ENCODE data around the gene CDNF.
"Not testable (repeated sequence)": the region's sequence is repeated elsewhere in the genome, so short reads cannot be mapped to it uniquely, and the experiment has no call there.

CDNF gene

DNA sequence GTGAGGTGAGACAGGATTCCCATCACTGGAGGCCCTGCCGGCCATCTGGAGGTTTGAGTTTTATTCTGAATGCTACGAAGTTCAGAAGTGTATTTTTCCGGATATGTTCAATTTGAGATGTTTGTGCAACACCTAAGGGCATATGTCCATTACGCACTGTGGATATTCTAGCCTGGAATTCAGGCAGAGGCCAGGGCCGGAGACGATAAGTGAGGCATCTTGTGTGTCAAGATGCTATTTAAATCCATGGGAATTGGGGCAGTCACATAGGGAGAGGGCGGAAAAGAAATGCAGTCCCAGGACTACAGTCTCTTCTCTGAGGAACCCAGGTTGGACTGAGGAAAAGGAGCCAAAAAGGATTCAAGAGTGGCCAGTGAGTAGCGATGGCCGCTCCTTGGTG lies 38.9 kb upstream of the CDNF start:
- in situ Hi-C loops (cut with MboI; ENCODE audit: low pct_unique_long_range_greater_than_20kb, low sequenced_read_pairs, unreplicated experiment) = no loop called here
- no peak for DNase-seq (ENCODE audit: low spot score)
- TF ChIP-seq, protein P1, sequence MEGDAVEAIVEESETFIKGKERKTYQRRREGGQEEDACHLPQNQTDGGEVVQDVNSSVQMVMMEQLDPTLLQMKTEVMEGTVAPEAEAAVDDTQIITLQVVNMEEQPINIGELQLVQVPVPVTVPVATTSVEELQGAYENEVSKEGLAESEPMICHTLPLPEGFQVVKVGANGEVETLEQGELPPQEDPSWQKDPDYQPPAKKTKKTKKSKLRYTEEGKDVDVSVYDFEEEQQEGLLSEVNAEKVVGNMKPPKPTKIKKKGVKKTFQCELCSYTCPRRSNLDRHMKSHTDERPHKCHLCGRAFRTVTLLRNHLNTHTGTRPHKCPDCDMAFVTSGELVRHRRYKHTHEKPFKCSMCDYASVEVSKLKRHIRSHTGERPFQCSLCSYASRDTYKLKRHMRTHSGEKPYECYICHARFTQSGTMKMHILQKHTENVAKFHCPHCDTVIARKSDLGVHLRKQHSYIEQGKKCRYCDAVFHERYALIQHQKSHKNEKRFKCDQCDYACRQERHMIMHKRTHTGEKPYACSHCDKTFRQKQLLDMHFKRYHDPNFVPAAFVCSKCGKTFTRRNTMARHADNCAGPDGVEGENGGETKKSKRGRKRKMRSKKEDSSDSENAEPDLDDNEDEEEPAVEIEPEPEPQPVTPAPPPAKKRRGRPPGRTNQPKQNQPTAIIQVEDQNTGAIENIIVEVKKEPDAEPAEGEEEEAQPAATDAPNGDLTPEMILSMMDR (IDR thresholded peaks at IDR 0.05; ENCODE audit: extremely low read depth, insufficient read depth, missing control alignments) = no peak

DNA sequence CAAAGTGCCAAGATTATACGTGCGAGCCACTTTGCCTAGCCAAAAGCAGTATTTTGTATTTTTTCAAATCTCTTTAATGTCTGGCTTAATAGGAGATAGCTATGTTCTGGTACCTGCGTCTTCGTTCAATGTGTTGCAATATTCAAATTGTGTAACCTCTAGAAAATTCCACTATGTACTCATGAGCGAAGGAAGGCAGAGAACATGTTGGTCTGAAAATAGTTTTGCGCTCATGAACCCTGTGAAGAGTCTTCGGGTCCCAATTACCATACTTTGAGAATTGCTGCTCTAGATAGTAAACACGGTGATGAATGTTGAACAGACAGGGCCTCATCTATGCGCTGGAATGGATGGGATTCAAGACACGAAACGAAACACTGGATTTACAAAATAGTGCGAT lies 38.1 kb upstream of the CDNF start:
- no peak for DNase-seq (ENCODE audit: low spot score)
- in situ Hi-C loops (cut with MboI; ENCODE audit: low pct_unique_long_range_greater_than_20kb, low sequenced_read_pairs, unreplicated experiment) = no loop called here
- TF ChIP-seq, protein P1 (IDR thresholded peaks at IDR 0.05; ENCODE audit: extremely low read depth, insufficient read depth, missing control alignments) = no peak

DNA sequence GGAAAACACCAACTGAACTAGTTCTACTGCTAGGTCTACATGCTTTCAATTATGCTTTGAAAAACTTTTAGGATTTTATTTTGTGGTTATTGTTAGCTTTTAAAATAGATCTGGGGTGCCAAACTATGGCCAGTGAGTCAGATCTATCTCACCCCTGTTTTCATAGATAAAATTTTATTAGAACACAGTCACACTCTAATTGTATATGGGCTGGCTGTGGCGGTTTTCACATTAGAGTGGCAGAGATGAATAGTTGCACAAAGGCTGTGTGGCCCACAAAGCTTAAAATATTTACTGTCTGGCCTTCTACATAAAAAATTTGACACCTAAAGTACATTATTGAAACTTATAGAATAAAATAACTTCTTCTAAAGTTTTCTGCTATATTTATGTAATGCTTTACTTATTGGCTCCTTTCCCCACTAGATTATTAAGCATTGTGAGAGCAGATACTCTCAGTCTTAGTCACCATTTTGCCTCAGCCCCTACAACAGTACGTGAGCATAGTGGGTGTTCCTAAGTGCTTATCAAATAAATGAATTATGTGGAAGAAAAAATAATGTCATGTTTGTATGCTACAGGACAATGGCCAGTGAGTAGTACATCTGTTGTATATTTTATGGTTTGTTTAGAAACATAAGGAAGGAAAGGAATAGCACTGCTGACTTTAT lies 35.4 kb upstream of the CDNF start:
- peak; percentile 28 for DNase-seq (ENCODE audit: low spot score)
- in situ Hi-C loops (cut with MboI; ENCODE audit: low pct_unique_long_range_greater_than_20kb, low sequenced_read_pairs, unreplicated experiment) = no loop called here
- TF ChIP-seq, protein P1 (IDR thresholded peaks at IDR 0.05; ENCODE audit: extremely low read depth, insufficient read depth, missing control alignments) = no peak

DNA sequence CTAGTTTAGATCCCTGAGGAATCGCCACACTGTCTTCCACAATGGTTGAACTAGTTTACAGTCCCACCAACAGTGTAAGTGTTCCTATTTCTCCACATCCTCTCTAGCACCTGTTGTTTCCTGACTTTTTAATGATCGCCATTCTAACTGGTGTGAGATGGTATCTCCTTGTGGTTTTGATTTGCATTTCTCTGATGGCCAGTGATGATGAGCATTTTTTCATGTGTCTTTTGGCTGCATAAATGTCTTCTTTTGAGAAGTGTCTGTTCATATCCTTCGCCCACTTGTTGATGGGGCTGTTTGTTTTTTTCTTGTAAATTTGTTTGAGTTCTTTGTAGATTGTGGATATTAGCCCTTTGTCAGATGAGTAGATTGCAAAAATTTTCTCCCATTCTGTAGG lies 27.0 kb upstream of the CDNF start:
- in situ Hi-C loops (cut with MboI; ENCODE audit: low pct_unique_long_range_greater_than_20kb, low sequenced_read_pairs, unreplicated experiment); DNase-seq (ENCODE audit: low spot score): not testable (repeated sequence)

DNA sequence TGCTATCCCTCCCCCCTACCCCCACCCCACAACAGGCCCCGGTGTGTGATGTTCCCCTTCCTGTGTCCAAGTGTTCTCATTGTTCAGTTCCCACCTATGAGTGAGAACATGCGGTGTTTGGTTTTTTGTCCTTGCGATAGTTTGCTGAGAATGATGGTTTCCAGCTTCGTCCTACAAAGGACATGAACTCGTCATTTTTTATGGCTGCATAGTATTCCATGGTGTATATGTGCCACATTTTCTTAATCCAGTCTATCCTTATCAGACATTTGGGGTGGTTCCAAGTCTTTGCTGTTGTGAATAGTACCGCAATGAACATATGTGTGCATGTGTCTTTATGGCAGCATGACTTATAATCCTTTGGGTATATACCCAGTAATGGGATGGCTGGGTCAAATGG lies 26.6 kb upstream of the CDNF start:
- DNase-seq (ENCODE audit: low spot score); in situ Hi-C loops (cut with MboI; ENCODE audit: low pct_unique_long_range_greater_than_20kb, low sequenced_read_pairs, unreplicated experiment): not testable (repeated sequence)

DNA sequence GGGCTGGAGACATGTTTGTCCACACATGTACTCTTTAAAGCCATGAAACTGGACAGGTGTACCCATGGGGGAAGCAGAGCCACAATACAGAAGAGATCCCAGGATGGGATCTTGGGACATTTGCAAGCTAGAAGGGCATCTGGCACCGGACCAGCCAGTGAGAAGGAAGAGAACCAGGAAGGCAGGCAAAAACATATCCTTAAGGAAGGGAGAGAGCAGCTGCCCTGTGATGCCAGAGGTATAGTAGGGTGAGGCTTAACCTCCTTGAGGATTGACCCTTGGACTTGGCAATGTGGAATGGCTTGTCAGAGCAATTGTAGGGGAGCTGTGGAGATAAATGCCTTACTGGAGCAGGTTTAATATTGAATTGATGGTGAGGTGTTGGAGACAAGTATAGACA lies 23.0 kb upstream of the CDNF start:
- TF ChIP-seq, protein P1 (IDR thresholded peaks at IDR 0.05; ENCODE audit: extremely low read depth, insufficient read depth, missing control alignments) = no peak
- in situ Hi-C loops (cut with MboI; ENCODE audit: low pct_unique_long_range_greater_than_20kb, low sequenced_read_pairs, unreplicated experiment) = no loop called here
- no peak for DNase-seq (ENCODE audit: low spot score)

DNA sequence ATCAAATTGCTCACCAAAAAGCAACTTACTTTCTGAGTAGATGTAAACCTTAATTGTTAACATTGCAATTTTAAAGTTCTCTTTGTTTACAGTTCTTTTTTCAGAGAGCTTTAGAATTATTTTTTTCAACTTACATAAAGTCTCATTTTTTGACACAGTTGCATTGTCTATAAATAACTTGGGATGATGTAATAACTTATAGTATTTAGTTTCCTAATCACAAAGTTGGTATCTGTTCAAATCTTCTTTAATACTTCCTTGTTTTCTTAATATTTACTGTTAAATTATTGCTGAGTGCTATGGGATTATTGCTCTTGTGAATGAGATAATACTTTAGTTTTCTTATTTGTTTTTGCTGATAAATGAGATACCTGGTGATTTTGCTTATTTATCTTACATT lies 21.9 kb upstream of the CDNF start:
- no peak for DNase-seq (ENCODE audit: low spot score)
- in situ Hi-C loops (cut with MboI; ENCODE audit: low pct_unique_long_range_greater_than_20kb, low sequenced_read_pairs, unreplicated experiment) = no loop called here
- TF ChIP-seq, protein P1 (IDR thresholded peaks at IDR 0.05; ENCODE audit: extremely low read depth, insufficient read depth, missing control alignments) = no peak

DNA sequence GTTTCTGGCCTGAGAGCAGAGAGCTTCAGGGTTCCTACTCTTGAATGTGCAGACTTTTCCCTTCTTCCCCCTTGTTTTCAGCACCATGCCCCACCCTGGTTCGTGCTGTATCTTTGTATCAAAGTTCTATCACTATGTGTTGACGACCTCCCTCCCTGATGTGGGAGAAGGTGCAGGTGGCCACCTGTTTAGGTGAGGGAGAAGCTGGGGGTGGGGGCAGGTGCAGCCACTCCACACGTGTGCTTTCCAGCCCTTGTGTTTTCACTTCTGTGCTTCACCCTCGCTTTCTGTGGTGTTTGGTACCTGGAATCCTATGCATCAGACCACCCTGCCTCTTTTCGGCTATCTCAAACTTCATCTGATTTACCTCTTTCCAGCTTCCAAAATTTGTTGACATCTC lies 21.2 kb upstream of the CDNF start:
- TF ChIP-seq, protein P1 (IDR thresholded peaks at IDR 0.05; ENCODE audit: extremely low read depth, insufficient read depth, missing control alignments) = no peak
- DNase-seq (ENCODE audit: low spot score) = no peak
- in situ Hi-C loops (cut with MboI; ENCODE audit: low pct_unique_long_range_greater_than_20kb, low sequenced_read_pairs, unreplicated experiment) = no loop called here

Data from GM13977 (cell line).